SK-N-SH treated with all-trans-retinoic acid at 6 μM for 48 hours (cell line): ENCODE measurements around the gene POFUT1.

Experiments
- ARNTL ChIP-seq: fragments of 450-650 bp; formaldehyde crosslinking; IDR thresholded peaks from 2 replicates; pipeline ENCODE4 v1.5.0; 2020; ENCODE audit warnings: low read depth, mild to moderate bottlenecking, moderate library complexity, borderline replicate concordance
- CSDC2 ChIP-seq: fragments of 250-450 bp; sonication (Bioruptor Pico); IDR thresholded peaks from 2 replicates; pipeline ENCODE4 v1.5.0; 2020; ENCODE audit warnings: mild to moderate bottlenecking, moderate library complexity
- CSRNP3 ChIP-seq: fragments of 250-450 bp; sonication (Bioruptor Pico); IDR thresholded peaks from 2 replicates; pipeline ENCODE4 v1.5.1; 2021; ENCODE audit warnings: mild to moderate bottlenecking, moderate library complexity
- ESRRG ChIP-seq: fragments of 250-450 bp; sonication (Bioruptor Pico); IDR thresholded peaks from 2 replicates; pipeline ENCODE4 v1.6.1; 2021; ENCODE audit warnings: mild to moderate bottlenecking
- ISL1 ChIP-seq: fragments of 250-450 bp; sonication (Bioruptor Pico); IDR thresholded peaks from 2 replicates; pipeline ENCODE4 v2.1.2; 2022; ENCODE audit warnings: mild to moderate bottlenecking, moderate library complexity
- OSR1 ChIP-seq: fragments of 250-450 bp; sonication (Bioruptor Pico); IDR thresholded peaks from 2 replicates; pipeline ENCODE4 v1.8.0; 2022; ENCODE audit warnings: moderate library complexity, mild to moderate bottlenecking, inconsistent platforms
- PPARA ChIP-seq: fragments of 250-450 bp; sonication (Bioruptor Pico); IDR thresholded peaks from 2 replicates; pipeline ENCODE4 v1.5.0; 2020; ENCODE audit warnings: mild to moderate bottlenecking, borderline replicate concordance
- TSHZ2 ChIP-seq: fragments of 250-450 bp; sonication (Bioruptor Pico); IDR thresholded peaks from 2 replicates; pipeline ENCODE4 v1.5.0; 2020; ENCODE audit warnings: mild to moderate bottlenecking, moderate library complexity
- ZC3H10 ChIP-seq: fragments of 250-450 bp; sonication (Bioruptor Pico); IDR thresholded peaks from 2 replicates; pipeline ENCODE4 v1.5.1; 2021; ENCODE audit warnings: mild to moderate bottlenecking, moderate library complexity
- ZFP3 ChIP-seq: fragments of 250-450 bp; sonication (Bioruptor Pico); IDR thresholded peaks from 2 replicates; pipeline ENCODE4 v1.5.0; 2020; ENCODE audit warnings: mild to moderate bottlenecking, moderate library complexity

GRCh38 chr20:32215729-32216128, 8.0 kb downstream of the POFUT1 start:
- TF ChIP-seq ZC3H10 (CRISPR knock-in tag) (no peak), ZFP3 (no peak), CSRNP3 (CRISPR knock-in tag) (no peak), OSR1 (no peak), ESRRG (CRISPR knock-in tag) (no peak), ISL1 (CRISPR knock-in tag) (no peak), TSHZ2 (CRISPR knock-in tag) (no peak), PPARA (no peak), ARNTL (CRISPR knock-in tag) (no peak), CSDC2 (CRISPR knock-in tag) (no peak)
